ENCODE results near the gene ADO. TPM values are rescaled to one million over a fixed set of nuclear protein-coding genes. Genes with fewer than 3 reads are reported as not detected.

ADO gene
- total and polyA plus RNA-seq, 2 donors (not counting 3 experiments of a cell fraction or from before 2014, with no cell fraction given) = 6.5 to 14.5 TPM

DNA sequence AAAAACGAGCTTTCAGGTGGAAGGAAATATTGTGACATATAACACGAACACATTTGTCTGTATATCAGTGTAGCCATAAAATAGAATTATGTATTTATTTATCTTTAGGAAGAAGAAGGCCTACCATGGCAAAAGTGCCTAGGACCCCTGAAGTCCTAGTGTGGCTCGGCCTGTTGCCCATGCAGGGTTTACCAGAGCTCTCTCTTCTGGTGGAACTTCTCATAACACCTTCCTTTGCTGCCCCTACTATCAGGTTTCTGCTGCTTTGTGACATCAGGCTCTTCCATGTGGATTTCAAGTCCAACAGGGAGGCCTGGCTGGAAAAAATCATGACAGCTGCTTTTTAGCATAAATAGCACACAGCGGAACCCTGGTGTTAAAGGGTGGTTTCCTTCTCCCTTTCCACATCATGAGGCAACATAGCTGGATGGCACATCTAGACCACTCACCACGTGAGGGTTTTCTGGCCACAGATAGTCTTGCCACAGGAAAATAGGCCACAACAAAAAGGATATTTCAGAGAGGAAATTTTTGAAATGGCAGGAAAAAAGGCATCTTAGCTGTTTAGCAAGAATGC is 44.8 kb upstream of the ADO start:
- peak; percentile 3 for DNase-seq (ENCODE audit: low read depth, low spot score)
- Histone ChIP-seq H3K4me3 (replicated peaks in 1 of 3; ENCODE audit: insufficient read depth in 1 of 3, low read depth in 1 of 3, low read length in 3 of 3) (no peak overlapping the region), H3K36me3 (ENCODE audit: control insufficient read depth in 2 of 2, extremely low read depth in 1 of 2, insufficient read depth in 2 of 2, low read length in 2 of 2) (no peaks in the 10 kb centered on the region), H2AFZ (ENCODE audit: low read depth, low read length) (peak overlapping the region; percentile 88), H3K9ac (replicated peaks; ENCODE audit: extremely low read depth, insufficient read depth, low read length) (no peak overlapping the region), H3K27me3 (ENCODE audit: control insufficient read depth in 2 of 2, insufficient read depth in 2 of 2, low read length in 2 of 2) (peaks cover 0 to 5% of the 10 kb centered on the region in 2 experiments), H3K79me2 (ENCODE audit: control insufficient read depth, insufficient read depth, low read length) (no peaks in the 10 kb centered on the region), H3K9me1 (replicated peaks; ENCODE audit: control insufficient read depth, extremely low read depth, insufficient read depth, low read length) (no peaks in the 10 kb centered on the region), H3K27ac (ENCODE audit: insufficient read depth, low read depth, low read length) (no peak overlapping the region), H3K9me3 (replicated peaks; ENCODE audit: control insufficient read depth, insufficient read depth, low read length) (no peaks in the 10 kb centered on the region), H3K4me1 (ENCODE audit: control insufficient read depth, extremely low read depth, insufficient read depth, low read length) (peaks cover 17% of the 10 kb centered on the region), H3K4me2 (ENCODE audit: insufficient read depth, low read length) (peak overlapping the region; percentile 64), H4K20me1 (replicated peaks; ENCODE audit: control insufficient read depth, extremely low read depth, insufficient read depth, low read length) (no peaks in the 10 kb centered on the region)
- no peak for FAIRE-seq
- CTCF ChIA-PET = interaction anchor here (0.9 to 2.5 kb wide), 6 partner anchors 10 to 205 kb away, joined by 3 to 11 read pairs (median 4); partner anchors contain the start of gene ADO
- intact Hi-C loops (cut with micrococcal nuclease) (loop anchor here (1.0 kb wide), 3 partner anchors 45 to 69 kb away; partner anchors contain the start of gene ADO), dilution Hi-C loops (cut with MboI; ENCODE audit: extremely low pct_ligation_motif_present, low sequenced_read_pairs) (no loop called here)
- POLR2A ChIA-PET = no interaction called here
- TF ChIP-seq MAX (IDR thresholded peaks at IDR 0.05; ENCODE audit: insufficient read depth, insufficient read length) (no peak), MYC (IDR thresholded peaks at IDR 0.05; ENCODE audit: low read depth, low read length) (no peak), EZH2 (IDR thresholded peaks at IDR 0.05; ENCODE audit: borderline replicate concordance, low read depth, low read length, severe bottlenecking) (no peak), POLR2A (IDR thresholded peaks at IDR 0.05; ENCODE audit: low read depth, low read length) (no peak), GATA2 (IDR thresholded peaks at IDR 0.05; ENCODE audit: insufficient read depth, insufficient read length, low read depth, low read length) (no peak), FOS (IDR thresholded peaks at IDR 0.05; ENCODE audit: borderline replicate concordance, insufficient read depth, low read length) (no peak), POLR2AphosphoS5 (IDR thresholded peaks at IDR 0.05; ENCODE audit: insufficient read depth, low read depth, low read length) (no peak), JUN (IDR thresholded peaks at IDR 0.05; ENCODE audit: borderline replicate concordance, insufficient read depth, insufficient read length, low read depth) (no peak)
- TF ChIP-seq, protein P1, sequence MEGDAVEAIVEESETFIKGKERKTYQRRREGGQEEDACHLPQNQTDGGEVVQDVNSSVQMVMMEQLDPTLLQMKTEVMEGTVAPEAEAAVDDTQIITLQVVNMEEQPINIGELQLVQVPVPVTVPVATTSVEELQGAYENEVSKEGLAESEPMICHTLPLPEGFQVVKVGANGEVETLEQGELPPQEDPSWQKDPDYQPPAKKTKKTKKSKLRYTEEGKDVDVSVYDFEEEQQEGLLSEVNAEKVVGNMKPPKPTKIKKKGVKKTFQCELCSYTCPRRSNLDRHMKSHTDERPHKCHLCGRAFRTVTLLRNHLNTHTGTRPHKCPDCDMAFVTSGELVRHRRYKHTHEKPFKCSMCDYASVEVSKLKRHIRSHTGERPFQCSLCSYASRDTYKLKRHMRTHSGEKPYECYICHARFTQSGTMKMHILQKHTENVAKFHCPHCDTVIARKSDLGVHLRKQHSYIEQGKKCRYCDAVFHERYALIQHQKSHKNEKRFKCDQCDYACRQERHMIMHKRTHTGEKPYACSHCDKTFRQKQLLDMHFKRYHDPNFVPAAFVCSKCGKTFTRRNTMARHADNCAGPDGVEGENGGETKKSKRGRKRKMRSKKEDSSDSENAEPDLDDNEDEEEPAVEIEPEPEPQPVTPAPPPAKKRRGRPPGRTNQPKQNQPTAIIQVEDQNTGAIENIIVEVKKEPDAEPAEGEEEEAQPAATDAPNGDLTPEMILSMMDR (IDR thresholded peaks at IDR 0.05; ENCODE audit: extremely low read depth in 1 of 2, insufficient read depth in 1 of 2, low read depth in 1 of 2, low read length in 2 of 2) = no peak
- no TSS peak for BruUV-seq (replicated peaks)
